ENCODE measurements around the gene NOL8.

NOL8 gene

GRCh38 chr9:92263131-92263530 is 62.0 kb downstream of the NOL8 start:
- DNase-seq = no peak

- DNase-seq = no peak
These were observed 67.8 kb downstream of the NOL8 start for GRCh38 chr9:92257327-92257726.

- no peak for DNase-seq
These were observed 70.5 kb downstream of the NOL8 start for GRCh38 chr9:92254381-92255337.

GRCh38 chr9:92253656-92254055 is 71.5 kb downstream of the NOL8 start:
- no peak for DNase-seq

- DNase-seq = no peak
These were observed 77.2 kb downstream of the NOL8 start for GRCh38 chr9:92247981-92248380.
